Measurements from ENCODE around the gene C16orf95. TPM values are rescaled to one million over a fixed set of nuclear protein-coding genes. Genes with fewer than 3 reads are reported as not detected.

C16orf95 gene
- total RNA-seq, 1 donor from 2014 or later: 4.8 TPM

GRCh38 chr16:87324411-87325275 lies 7.5 kb upstream of the C16orf95 start:
- H3K27me3 Mint-ChIP-seq (ENCODE audit: insufficient read depth, low read depth): no peaks in the 10 kb centered on the region
- no peak overlapping the region for H3K9ac ChIP-seq

GRCh38 chr16:87323727-87324410 lies 6.7 kb upstream of the C16orf95 start:
- no peak for DNase-seq (ENCODE audit: low spot score)
- Mint-ChIP-seq H3K36me3 (no peaks in the 10 kb centered on the region), H3K4me1 (peaks cover 2% of the 10 kb centered on the region), H3K9me3 (no peaks in the 10 kb centered on the region), H3K4me3 (no peak overlapping the region), H3K27ac (no peak overlapping the region), H3K27me3 (ENCODE audit: insufficient read depth, low read depth) (no peaks in the 10 kb centered on the region)
- TF ChIP-seq EZH2 (IDR thresholded peaks at IDR 0.05) (no peak), CTCF (IDR thresholded peaks at IDR 0.05) (no peak), EZH2phosphoT487 (IDR thresholded peaks at IDR 0.05) (no peak)
- Histone ChIP-seq H2AFZ (replicated peaks) (no peak overlapping the region), H3K9me3 (ENCODE audit: low read depth) (no peaks in the 10 kb centered on the region), H3K27ac (no peak overlapping the region), H3K9ac (no peak overlapping the region), H3K4me3 (no peak overlapping the region), H3K36me3 (no peaks in the 10 kb centered on the region), H3K4me2 (no peak overlapping the region), H3K79me2 (ENCODE audit: low read depth) (peaks cover 2% of the 10 kb centered on the region), H4K20me1 (ENCODE audit: low read depth) (no peaks in the 10 kb centered on the region), H3K27me3 (no peaks in the 10 kb centered on the region), H3F3A (ENCODE audit: low read depth) (peaks cover 5% of the 10 kb centered on the region), H3K4me1 (no peaks in the 10 kb centered on the region)

More at GRCh38 chr16:87324411-87325275, 7.5 kb upstream of the C16orf95 start:
- no peak overlapping the region for H3K4me3 Mint-ChIP-seq
- Histone ChIP-seq H2AFZ (replicated peaks) (no peak overlapping the region), H3K27me3 (no peaks in the 10 kb centered on the region), H3K9me3 (ENCODE audit: low read depth) (no peaks in the 10 kb centered on the region), H4K20me1 (ENCODE audit: low read depth) (no peaks in the 10 kb centered on the region), H3K4me2 (peak overlapping the region; percentile 56), H3F3A (ENCODE audit: low read depth) (no peaks in the 10 kb centered on the region), H3K4me1 (no peaks in the 10 kb centered on the region), H3K4me3 (no peak overlapping the region), H3K79me2 (ENCODE audit: low read depth) (no peaks in the 10 kb centered on the region), H3K27ac (no peak overlapping the region), H3K36me3 (no peaks in the 10 kb centered on the region)
- peak; percentile 84 for DNase-seq (ENCODE audit: low spot score)
- peak; percentile 84 for TF ChIP-seq CTCF (IDR thresholded peaks at IDR 0.05)
- no peak for TF ChIP-seq EZH2phosphoT487 (IDR thresholded peaks at IDR 0.05)
- TF ChIP-seq EZH2 (IDR thresholded peaks at IDR 0.05): no peak
- H3K36me3 Mint-ChIP-seq: no peaks in the 10 kb centered on the region
- H3K4me1 Mint-ChIP-seq: peaks cover 2% of the 10 kb centered on the region
- no peak overlapping the region for H3K27ac Mint-ChIP-seq
- no peaks in the 10 kb centered on the region for H3K9me3 Mint-ChIP-seq

DNA sequence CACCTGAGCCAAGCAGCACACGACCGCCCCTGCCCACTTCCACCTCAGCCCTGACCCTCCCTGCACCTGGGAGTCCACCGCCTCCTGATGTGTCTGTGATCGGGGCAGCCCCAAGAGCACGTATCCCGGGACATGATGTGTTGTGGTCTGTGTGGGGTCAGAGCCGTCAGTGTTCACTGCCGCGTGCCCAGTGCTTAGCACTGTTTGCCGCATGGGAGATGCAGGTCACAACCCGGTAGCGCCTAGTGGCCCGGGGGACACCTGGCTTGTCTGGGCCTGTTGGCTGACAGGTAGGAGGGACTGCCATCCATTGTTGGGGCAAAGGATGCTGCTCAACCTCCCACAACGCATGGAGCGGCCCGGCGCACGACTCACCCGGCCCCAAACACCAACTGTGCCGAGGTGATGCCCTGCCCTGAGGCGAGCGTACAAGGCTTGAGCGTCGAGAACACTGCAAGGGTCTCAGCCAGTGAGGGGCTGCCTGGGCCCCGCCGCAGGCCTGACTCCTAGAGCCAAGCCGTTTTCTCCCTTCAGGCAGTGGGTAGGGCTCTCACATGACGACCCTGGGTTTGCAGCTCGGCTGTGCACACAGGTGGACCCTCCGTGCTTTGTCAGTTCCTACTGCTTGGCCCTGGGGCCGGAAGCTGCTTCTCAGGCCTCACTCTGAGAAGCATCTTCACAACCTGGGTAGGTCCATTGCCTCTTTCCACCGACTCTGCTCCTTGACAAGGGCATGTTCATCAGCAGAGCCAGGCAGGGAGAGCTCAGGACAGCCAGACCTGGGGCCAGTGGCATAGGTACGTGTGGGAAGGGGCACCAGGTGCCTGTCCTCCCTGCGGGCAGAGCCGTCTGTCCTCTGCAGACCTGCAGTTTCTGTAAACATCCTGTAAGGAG lies 5.9 kb upstream of the C16orf95 start:
- H3K79me2 ChIP-seq (ENCODE audit: low read depth): peaks cover 10% of the 10 kb centered on the region
- no peaks in the 10 kb centered on the region for H3K9me3 ChIP-seq (ENCODE audit: low read depth)
- Mint-ChIP-seq H3K9me3 (no peaks in the 10 kb centered on the region), H3K4me3 (no peak overlapping the region), H3K4me1 (peaks cover 10% of the 10 kb centered on the region), H3K27ac (no peak overlapping the region), H3K36me3 (no peaks in the 10 kb centered on the region), H3K27me3 (ENCODE audit: insufficient read depth, low read depth) (no peaks in the 10 kb centered on the region)
- TF ChIP-seq EZH2 (IDR thresholded peaks at IDR 0.05): no peak
- no peak for TF ChIP-seq CTCF (IDR thresholded peaks at IDR 0.05)
- no peak for TF ChIP-seq EZH2phosphoT487 (IDR thresholded peaks at IDR 0.05)
- no peaks in the 10 kb centered on the region for H4K20me1 ChIP-seq (ENCODE audit: low read depth)
- no peaks in the 10 kb centered on the region for H3K36me3 ChIP-seq
- no peak overlapping the region for H3K4me2 ChIP-seq
- DNase-seq (ENCODE audit: low spot score): no peak
- peaks cover 5% of the 10 kb centered on the region for H3F3A ChIP-seq (ENCODE audit: low read depth)
- no peak overlapping the region for H3K4me3 ChIP-seq
- H3K4me1 ChIP-seq: peaks cover 4% of the 10 kb centered on the region
- H3K9ac ChIP-seq: no peak overlapping the region
- H3K27ac ChIP-seq: no peak overlapping the region
- no peak overlapping the region for H2AFZ ChIP-seq (replicated peaks)
- no peaks in the 10 kb centered on the region for H3K27me3 ChIP-seq
